Neural cell (in vitro differentiated cells): ENCODE data around the gene PRKAG2. TPM values are rescaled to one million over a fixed set of nuclear protein-coding genes. Genes with fewer than 3 reads are reported as not detected.

Experiments used
- H2AFZ ChIP-seq: fragments of 200-600, 300-800 bp; sonication (generic), shearing (Covaris generic); 2 replicates; pipeline ENCODE4 v1.6.0; 2014; ENCODE audit warnings: low read depth, mild to moderate bottlenecking, antibody characterized with exemption, low read length, moderate library complexity
- H3F3A ChIP-seq: fragments of 200-600 bp; shearing (Covaris generic); 2 replicates; pipeline ENCODE4 v1.6.1; 2016; ENCODE audit warnings: mild to moderate bottlenecking, moderate library complexity, mixed read lengths, antibody characterized with exemption, low read length; ENCODE audit not compliant: insufficient read depth, poor library complexity, severe bottlenecking
- H3K27ac ChIP-seq: fragments of 200-600, 300-800 bp; sonication (generic), shearing (Covaris generic); 2 replicates; pipeline ENCODE4 v1.5.1; 2014; ENCODE audit warnings: mild to moderate bottlenecking, low read length, moderate library complexity
- H3K27me3 ChIP-seq: fragments of 300-800, 200-600 bp; sonication (generic), shearing (Covaris generic); 2 replicates; pipeline ENCODE4 v1.6.0; 2014; ENCODE audit warnings: mild to moderate bottlenecking, low read depth, low read length, moderate library complexity; ENCODE audit not compliant: insufficient read depth
- H3K36me3 ChIP-seq: fragments of 300-800, 200-600 bp; sonication (generic), shearing (Covaris generic); 2 replicates; pipeline ENCODE4 v1.5.1; 2014; ENCODE audit warnings: mild to moderate bottlenecking, antibody characterized with exemption, low read length, moderate library complexity; ENCODE audit not compliant: insufficient read depth
- H3K4me2 ChIP-seq: fragments of 300-800, 200-600 bp; sonication (generic), shearing (Covaris generic); 2 replicates; pipeline ENCODE4 v1.6.0; 2014; ENCODE audit warnings: mild to moderate bottlenecking, low read length
- H3K4me3 ChIP-seq: fragments of 300-800, 200-600 bp; sonication (generic), shearing (Covaris generic); 2 replicates; pipeline ENCODE4 v1.5.1; 2014; ENCODE audit warnings: mild to moderate bottlenecking, low read length, moderate library complexity
- H3K79me2 ChIP-seq: fragments of 200-600 bp; shearing (Covaris generic); replicated peaks from 2 replicates; pipeline ENCODE4 v1.6.0; 2014; ENCODE audit warnings: mild to moderate bottlenecking, low read length, moderate library complexity; ENCODE audit not compliant: insufficient read depth
- H3K9ac ChIP-seq: fragments of 300-800, 200-600 bp; sonication (generic), shearing (Covaris generic); 2 replicates; pipeline ENCODE4 v1.6.1; 2016; ENCODE audit warnings: mild to moderate bottlenecking, low read length, mixed read lengths
- H3K9me2 ChIP-seq: fragments of 200-600 bp; shearing (Covaris generic); 2 replicates; pipeline ENCODE4 v1.6.1; 2016; ENCODE audit warnings: mild to moderate bottlenecking, low read length, mixed read lengths; ENCODE audit not compliant: insufficient read depth
- H3K9me3 ChIP-seq: fragments of 200-600, 300-800 bp; sonication (generic), shearing (Covaris generic); 2 replicates; pipeline ENCODE4 v1.6.1; 2016; ENCODE audit warnings: mild to moderate bottlenecking, mixed run types, low read length, moderate library complexity, mixed read lengths
- H4K20me1 ChIP-seq: fragments of 200-600 bp; shearing (Covaris generic); 2 replicates; pipeline ENCODE4 v1.6.1; 2016; ENCODE audit warnings: mild to moderate bottlenecking, mixed run types; ENCODE audit not compliant: insufficient read depth
- EP300 ChIP-seq: fragments of 450-650 bp; conservative IDR thresholded peaks from 2 replicates; pipeline ENCODE4 v1.6.1; 2014; ENCODE audit warnings: antibody characterized with exemption, mild to moderate bottlenecking, moderate library complexity; ENCODE audit not compliant: poor library complexity, severe bottlenecking
- EZH2 ChIP-seq: fragments of 200-600, 300-800 bp; shearing (Covaris generic), sonication (generic); IDR thresholded peaks from 2 replicates; pipeline ENCODE4 v1.6.1; 2014; ENCODE audit warnings: antibody characterized with exemption, low read length, borderline replicate concordance, mild to moderate bottlenecking; ENCODE audit not compliant: insufficient read depth, poor library complexity, severe bottlenecking
- MXI1 ChIP-seq: fragments of 450-650 bp; conservative IDR thresholded peaks from 2 replicates; pipeline ENCODE4 v1.6.1; 2014; ENCODE audit warnings: antibody characterized with exemption, mild to moderate bottlenecking; ENCODE audit not compliant: poor library complexity, severe bottlenecking
- POLR2AphosphoS5 ChIP-seq: IDR thresholded peaks from 2 replicates; pipeline ENCODE4 v1.6.1; 2012
- RAD21 ChIP-seq: fragments of 450-650 bp; conservative IDR thresholded peaks from 2 replicates; pipeline ENCODE4 v1.6.1; 2014; ENCODE audit warnings: antibody characterized with exemption, mild to moderate bottlenecking, moderate library complexity
- REST ChIP-seq: IDR thresholded peaks from 2 replicates; pipeline ENCODE4 v1.6.1; 2012; ENCODE audit warnings: borderline replicate concordance
- SMC3 ChIP-seq: fragments of 450-650 bp; conservative IDR thresholded peaks from 2 replicates; pipeline ENCODE4 v1.6.1; 2014; ENCODE audit warnings: antibody characterized with exemption, mild to moderate bottlenecking, moderate library complexity; ENCODE audit not compliant: poor library complexity
- TAF1 ChIP-seq: IDR thresholded peaks from 2 replicates; pipeline ENCODE4 v1.6.1; 2012; ENCODE audit warnings: low read depth
- polyA plus RNA-seq: library from polyadenylated mRNA; depleted of rRNA; stranded (reverse); fragments of >200 nt; gene quantifications from 2 replicates; pipeline ENCODE4 v1.2.3, GENCODE V29; 2014
- TF ChIP-seq, protein P1 (sequence below): fragments of 450-650 bp; IDR thresholded peaks from 2 replicates; pipeline ENCODE4 v1.5.1; 2014; ENCODE audit warnings: antibody characterized with exemption, mild to moderate bottlenecking, moderate library complexity; ENCODE audit not compliant: poor library complexity, severe bottlenecking

PRKAG2 gene
- polyA plus RNA-seq, 1 donor from 2014 or later: 22.9 TPM

GRCh38 chr7:151770232-151770631 is 106.7 kb downstream of the PRKAG2 start:
- no peak overlapping the region for H3K4me2 ChIP-seq
- no peak overlapping the region for H2AFZ ChIP-seq
- no peaks in the 10 kb centered on the region for H3K27me3 ChIP-seq
- TF ChIP-seq SMC3 (no peak), EZH2 (no peak), MXI1 (no peak), RAD21 (no peak), POLR2AphosphoS5 (no peak), EP300 (no peak), REST (no peak), TAF1 (no peak)
- TF ChIP-seq, protein P1, sequence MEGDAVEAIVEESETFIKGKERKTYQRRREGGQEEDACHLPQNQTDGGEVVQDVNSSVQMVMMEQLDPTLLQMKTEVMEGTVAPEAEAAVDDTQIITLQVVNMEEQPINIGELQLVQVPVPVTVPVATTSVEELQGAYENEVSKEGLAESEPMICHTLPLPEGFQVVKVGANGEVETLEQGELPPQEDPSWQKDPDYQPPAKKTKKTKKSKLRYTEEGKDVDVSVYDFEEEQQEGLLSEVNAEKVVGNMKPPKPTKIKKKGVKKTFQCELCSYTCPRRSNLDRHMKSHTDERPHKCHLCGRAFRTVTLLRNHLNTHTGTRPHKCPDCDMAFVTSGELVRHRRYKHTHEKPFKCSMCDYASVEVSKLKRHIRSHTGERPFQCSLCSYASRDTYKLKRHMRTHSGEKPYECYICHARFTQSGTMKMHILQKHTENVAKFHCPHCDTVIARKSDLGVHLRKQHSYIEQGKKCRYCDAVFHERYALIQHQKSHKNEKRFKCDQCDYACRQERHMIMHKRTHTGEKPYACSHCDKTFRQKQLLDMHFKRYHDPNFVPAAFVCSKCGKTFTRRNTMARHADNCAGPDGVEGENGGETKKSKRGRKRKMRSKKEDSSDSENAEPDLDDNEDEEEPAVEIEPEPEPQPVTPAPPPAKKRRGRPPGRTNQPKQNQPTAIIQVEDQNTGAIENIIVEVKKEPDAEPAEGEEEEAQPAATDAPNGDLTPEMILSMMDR: no peak
- H3F3A ChIP-seq: no peaks in the 10 kb centered on the region
- no peaks in the 10 kb centered on the region for H4K20me1 ChIP-seq
- no peaks in the 10 kb centered on the region for H3K79me2 ChIP-seq
- H3K36me3 ChIP-seq: no peaks in the 10 kb centered on the region
- H3K9ac ChIP-seq: no peak overlapping the region
- H3K9me2 ChIP-seq: no peaks in the 10 kb centered on the region
- no peak overlapping the region for H3K4me3 ChIP-seq
- no peaks in the 10 kb centered on the region for H3K9me3 ChIP-seq
- H3K27ac ChIP-seq: no peak overlapping the region

- Histone ChIP-seq H3K27ac (no peak overlapping the region), H3K9me3 (no peaks in the 10 kb centered on the region), H2AFZ (no peak overlapping the region), H3F3A (no peaks in the 10 kb centered on the region), H3K27me3 (no peaks in the 10 kb centered on the region), H3K9me2 (no peaks in the 10 kb centered on the region), H3K79me2 (no peaks in the 10 kb centered on the region), H4K20me1 (no peaks in the 10 kb centered on the region), H3K4me3 (no peak overlapping the region), H3K9ac (no peak overlapping the region), H3K4me2 (no peak overlapping the region), H3K36me3 (no peaks in the 10 kb centered on the region)
- TF ChIP-seq SMC3: no peak
- TF ChIP-seq EP300: no peak
- TF ChIP-seq POLR2AphosphoS5: no peak
- TF ChIP-seq TAF1: no peak
- TF ChIP-seq EZH2: no peak
- no peak for TF ChIP-seq MXI1
- TF ChIP-seq, protein P1: no peak
- no peak for TF ChIP-seq RAD21
- no peak for TF ChIP-seq REST
Measured at GRCh38 chr7:151769188-151769821, 107.6 kb downstream of the PRKAG2 start.
